ENCODE data around the gene AGPAT4. TPM values are rescaled to one million over a fixed set of nuclear protein-coding genes. Genes with fewer than 3 reads are reported as not detected.
A peak's percentile ranks its signal among the peaks of the same experiment; 100 is the strongest.

AGPAT4 gene
- total and polyA plus RNA-seq, 4 donors, result 3.7 to 32.8 (median 9.7) TPM

GRCh38 chr6:161256407-161256806, 17.5 kb downstream of the AGPAT4 start:
- TF ChIP-seq CTCF (IDR thresholded peaks at IDR 0.05; ENCODE audit: control extremely low read depth, extremely low read depth), result no peak
- Histone ChIP-seq H3K27ac (ENCODE audit: low read depth in 1 of 2, low read length in 1 of 2) (no peak overlapping the region), H3K9me3 (ENCODE audit: control insufficient read depth in 4 of 4, insufficient read depth in 3 of 4, low read length in 3 of 4) (no peaks in the 10 kb centered on the region), H3K9ac (ENCODE audit: insufficient read depth in 1 of 2, low read length in 2 of 2) (no peak overlapping the region), H3K36me3 (ENCODE audit: control insufficient read depth in 4 of 4, insufficient read depth in 4 of 4, low read length in 4 of 4) (peaks cover 0 to 3% (median 0%) of the 10 kb centered on the region in 4 donors), H3K4me3 (no peak overlapping the region), H3K27me3 (ENCODE audit: control insufficient read depth in 3 of 3, insufficient read depth in 3 of 3, low read length in 2 of 3) (no peaks in the 10 kb centered on the region), H3K4me1 (ENCODE audit: control insufficient read depth in 5 of 5, insufficient read depth in 5 of 5, low read length in 5 of 5) (peaks cover 0 to 8% (median 5%) of the 10 kb centered on the region in 5 donors)
- 92 to 96% methylated on average over 13 of the region's 13 CpGs for WGBS, 2 donors
- ATAC-seq (ENCODE audit: insufficient read depth, low FRiP score), result no peak
- DNase-seq, result peak in 2 of 3 donors; percentile 22 to 40

GRCh38 chr6:161255518-161255917, 18.3 kb downstream of the AGPAT4 start:
- H3K9me3 ChIP-seq (ENCODE audit: control insufficient read depth in 4 of 4, insufficient read depth in 3 of 4, low read length in 3 of 4), result no peaks in the 10 kb centered on the region
- no peak overlapping the region for H3K27ac ChIP-seq (ENCODE audit: low read depth in 1 of 2, low read length in 1 of 2)
- TF ChIP-seq CTCF (IDR thresholded peaks at IDR 0.05; ENCODE audit: control extremely low read depth, extremely low read depth), result no peak
- no peak overlapping the region for H3K9ac ChIP-seq (ENCODE audit: insufficient read depth in 1 of 2, low read length in 2 of 2)
- peaks cover 0 to 3% (median 0%) of the 10 kb centered on the region in 4 donors for H3K36me3 ChIP-seq (ENCODE audit: control insufficient read depth in 4 of 4, insufficient read depth in 4 of 4, low read length in 4 of 4)
- DNase-seq (no peak), ATAC-seq (ENCODE audit: insufficient read depth, low FRiP score) (no peak)
- H3K27me3 ChIP-seq (ENCODE audit: control insufficient read depth in 3 of 3, insufficient read depth in 3 of 3, low read length in 2 of 3), result no peaks in the 10 kb centered on the region
- peaks cover 0 to 8% (median 5%) of the 10 kb centered on the region in 5 donors for H3K4me1 ChIP-seq (ENCODE audit: control insufficient read depth in 5 of 5, insufficient read depth in 5 of 5, low read length in 5 of 5)
- H3K4me3 ChIP-seq, result no peak overlapping the region
- WGBS, 2 donors, result 95 to 98% methylated on average over 6 of the region's 6 CpGs

DNA sequence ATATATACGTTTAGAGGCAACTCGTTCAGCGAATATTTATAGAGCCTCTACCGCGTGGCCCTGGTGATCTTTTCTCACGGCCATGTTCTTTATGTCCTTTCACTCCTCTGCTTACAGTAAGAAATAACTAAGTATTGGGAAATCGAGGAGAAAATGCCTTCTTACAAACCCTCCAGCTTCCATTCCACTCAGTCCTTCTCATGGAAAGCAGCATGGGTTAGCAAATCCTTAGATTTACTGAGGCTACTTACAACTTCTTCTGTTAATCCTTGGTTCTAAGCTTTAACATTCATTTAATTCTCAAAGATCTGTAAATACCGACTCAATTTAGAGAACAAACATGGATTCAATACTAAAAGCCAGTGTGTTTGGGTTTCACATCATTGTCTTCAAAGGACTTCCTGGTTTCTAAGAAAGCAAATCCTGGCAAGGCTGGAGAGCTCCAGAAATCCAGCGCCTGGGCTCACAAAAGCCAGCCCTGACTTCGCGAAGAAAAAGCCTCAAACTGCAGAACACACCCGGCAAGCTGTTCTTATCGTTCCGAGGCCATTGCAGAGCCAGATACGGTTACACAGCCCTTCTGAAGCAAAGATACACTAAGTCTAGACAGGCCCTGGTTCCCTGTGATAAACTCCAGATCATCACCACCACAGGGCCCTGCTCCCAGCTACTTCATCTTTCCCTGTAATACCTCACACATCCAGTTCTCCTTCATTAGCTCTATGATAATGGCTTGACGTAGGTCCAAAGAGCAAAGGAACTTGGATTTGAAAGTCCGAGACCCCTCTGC, 19.2 kb downstream of the AGPAT4 start:
- Histone ChIP-seq H3K27ac (ENCODE audit: low read depth in 1 of 2, low read length in 1 of 2) (no peak overlapping the region), H3K36me3 (ENCODE audit: control insufficient read depth in 4 of 4, insufficient read depth in 4 of 4, low read length in 4 of 4) (peaks cover 0 to 1% (median 0%) of the 10 kb centered on the region in 4 donors), H3K4me1 (ENCODE audit: control insufficient read depth in 5 of 5, insufficient read depth in 5 of 5, low read length in 5 of 5) (peaks cover 0 to 8% (median 5%) of the 10 kb centered on the region in 5 donors), H3K9me3 (ENCODE audit: control insufficient read depth in 4 of 4, insufficient read depth in 3 of 4, low read length in 3 of 4) (peaks cover 0 to 3% (median 0%) of the 10 kb centered on the region in 4 donors), H3K4me3 (no peak overlapping the region), H3K9ac (ENCODE audit: insufficient read depth in 1 of 2, low read length in 2 of 2) (no peak overlapping the region), H3K27me3 (ENCODE audit: control insufficient read depth in 3 of 3, insufficient read depth in 3 of 3, low read length in 2 of 3) (no peaks in the 10 kb centered on the region)
- ATAC-seq (ENCODE audit: insufficient read depth, low FRiP score), result no peak
- WGBS, 2 donors, result 74 to 76% methylated on average over 17 of the region's 17 CpGs
- TF ChIP-seq CTCF (IDR thresholded peaks at IDR 0.05; ENCODE audit: control extremely low read depth, extremely low read depth), result no peak
- peak; percentile 59 to 89 (median 75) for DNase-seq

Measured in lung (tissue), 12 donors.